NCI-H748 (cell line): ENCODE measurements around the gene SEZ6.

Source experiments
- DNase-seq: peaks from one replicate; lab custom pipeline; 2025; ENCODE audit not compliant: unreplicated experiment; lab: John Stamatoyannopoulos, UW

SEZ6 gene

DNA sequence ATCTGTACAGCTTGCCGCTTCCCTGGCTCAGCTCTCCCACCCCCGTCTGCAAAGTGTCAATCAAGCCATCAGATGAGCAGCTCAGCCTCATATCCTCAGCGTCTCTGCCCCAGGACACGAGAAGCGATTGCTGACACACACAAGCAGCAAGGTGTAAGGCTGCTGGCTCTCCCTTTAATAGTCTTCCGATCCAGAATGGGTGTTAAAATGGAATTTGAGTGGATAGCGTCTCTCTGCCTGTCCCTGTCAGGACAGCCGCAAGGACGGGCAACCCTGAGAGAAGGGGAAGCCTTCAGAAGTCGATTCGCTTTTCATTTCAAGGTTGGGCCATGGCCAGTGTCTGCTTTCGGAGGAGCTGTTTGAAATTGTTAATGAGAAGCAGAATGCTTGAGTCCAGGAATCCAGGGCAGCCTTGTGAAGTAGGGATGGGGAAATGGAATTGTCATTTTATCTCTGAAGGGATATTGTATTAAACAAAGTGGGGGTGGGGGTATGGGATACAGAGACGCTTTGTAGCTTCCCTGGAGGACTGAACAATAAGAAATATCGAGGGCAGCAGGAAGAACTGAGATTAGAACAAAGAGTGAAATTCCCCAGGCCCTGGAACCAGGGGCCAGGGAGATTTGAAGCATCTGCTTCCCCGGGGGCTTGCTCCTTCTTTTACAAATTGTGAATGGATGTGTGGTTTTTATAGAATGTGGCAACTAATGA lies 32.4 kb upstream of the SEZ6 start:
- DNase-seq: no peak

DNA sequence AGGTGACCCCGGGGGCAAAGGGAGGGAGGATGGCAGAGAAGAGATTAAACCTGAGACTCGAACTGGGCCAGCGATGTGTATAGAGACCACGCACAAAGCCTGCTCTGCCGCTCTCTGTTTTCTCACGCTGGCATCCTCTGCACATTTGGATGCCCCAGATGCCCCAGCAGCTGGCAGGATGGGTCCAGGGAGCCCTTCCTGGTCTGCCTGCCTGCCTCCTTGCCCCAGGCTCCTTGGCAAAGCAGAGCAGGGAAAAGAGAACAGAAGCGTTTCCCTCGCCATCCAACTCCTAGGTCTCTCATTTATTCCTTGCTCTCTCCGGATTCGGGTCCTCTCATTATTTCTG lies 31.9 kb upstream of the SEZ6 start:
- DNase-seq: no peak

- no peak for DNase-seq
Measured at GRCh38 chr17:29036584-29036983, 30.8 kb upstream of the SEZ6 start.

- DNase-seq: no peak
Measured at GRCh38 chr17:29034510-29034909, 28.7 kb upstream of the SEZ6 start.

DNA sequence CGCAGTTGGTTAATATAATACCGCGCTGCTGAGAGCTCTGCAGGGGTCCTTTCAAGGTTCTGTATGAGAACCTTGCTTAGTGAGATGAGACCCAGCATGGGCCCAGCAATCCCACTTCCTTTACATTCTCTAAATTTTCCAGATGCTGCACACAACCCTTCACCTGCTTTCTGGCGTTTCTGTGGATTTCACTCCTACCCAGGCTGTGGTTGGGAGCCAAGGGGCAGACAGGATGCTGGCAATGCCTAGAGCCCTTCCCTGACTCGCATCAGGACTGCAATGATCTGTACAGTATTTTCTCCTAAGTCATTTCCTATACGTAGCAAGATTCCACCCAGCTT lies 27.0 kb upstream of the SEZ6 start:
- peak; percentile 51 for DNase-seq

- no peak for DNase-seq
Measured at GRCh38 chr17:29032013-29032856, 26.4 kb upstream of the SEZ6 start.

GRCh38 chr17:29031488-29031887 lies 25.7 kb upstream of the SEZ6 start:
- no peak for DNase-seq

DNA sequence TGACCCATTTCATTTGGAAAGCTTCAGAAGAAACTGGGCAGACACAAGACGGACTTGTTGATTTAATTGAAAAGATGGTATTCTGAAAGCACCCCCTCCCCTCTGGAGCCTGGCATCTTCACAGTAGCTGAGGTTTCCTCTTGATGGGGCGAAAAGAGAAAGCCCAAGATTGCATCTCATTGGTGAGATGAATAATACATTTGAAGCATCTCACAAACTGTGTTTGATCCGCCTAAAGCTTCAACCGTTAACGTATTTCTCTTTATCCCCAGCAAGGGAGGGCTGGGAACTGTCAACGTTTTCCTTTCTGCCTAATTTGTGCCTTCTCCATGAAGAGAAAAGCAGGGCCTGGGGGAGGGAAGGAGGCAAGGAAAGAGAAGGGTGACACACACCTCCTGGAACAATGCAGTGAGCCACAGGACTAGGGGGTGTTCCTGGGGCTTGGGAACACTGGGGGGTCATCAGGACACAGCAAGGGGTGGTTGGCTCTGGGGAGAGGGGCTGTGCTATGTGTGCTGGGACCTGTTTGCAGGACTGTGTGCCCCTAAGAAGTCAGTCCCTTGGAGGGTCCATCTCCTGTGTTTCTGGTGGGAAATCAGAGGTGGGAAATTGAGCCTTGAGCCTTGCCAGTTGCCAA lies 18.6 kb upstream of the SEZ6 start:
- no peak for DNase-seq

- no peak for DNase-seq
Measured at GRCh38 chr17:29022074-29022473, 16.2 kb upstream of the SEZ6 start.

GRCh38 chr17:29021226-29021625 lies 15.4 kb upstream of the SEZ6 start:
- DNase-seq: no peak

GRCh38 chr17:29020576-29020975 lies 14.7 kb upstream of the SEZ6 start:
- DNase-seq: no peak

GRCh38 chr17:29019475-29020181 lies 13.8 kb upstream of the SEZ6 start:
- peak; percentile 87 for DNase-seq

GRCh38 chr17:29018788-29019474 lies 13.1 kb upstream of the SEZ6 start:
- peak; percentile 59 for DNase-seq

DNA sequence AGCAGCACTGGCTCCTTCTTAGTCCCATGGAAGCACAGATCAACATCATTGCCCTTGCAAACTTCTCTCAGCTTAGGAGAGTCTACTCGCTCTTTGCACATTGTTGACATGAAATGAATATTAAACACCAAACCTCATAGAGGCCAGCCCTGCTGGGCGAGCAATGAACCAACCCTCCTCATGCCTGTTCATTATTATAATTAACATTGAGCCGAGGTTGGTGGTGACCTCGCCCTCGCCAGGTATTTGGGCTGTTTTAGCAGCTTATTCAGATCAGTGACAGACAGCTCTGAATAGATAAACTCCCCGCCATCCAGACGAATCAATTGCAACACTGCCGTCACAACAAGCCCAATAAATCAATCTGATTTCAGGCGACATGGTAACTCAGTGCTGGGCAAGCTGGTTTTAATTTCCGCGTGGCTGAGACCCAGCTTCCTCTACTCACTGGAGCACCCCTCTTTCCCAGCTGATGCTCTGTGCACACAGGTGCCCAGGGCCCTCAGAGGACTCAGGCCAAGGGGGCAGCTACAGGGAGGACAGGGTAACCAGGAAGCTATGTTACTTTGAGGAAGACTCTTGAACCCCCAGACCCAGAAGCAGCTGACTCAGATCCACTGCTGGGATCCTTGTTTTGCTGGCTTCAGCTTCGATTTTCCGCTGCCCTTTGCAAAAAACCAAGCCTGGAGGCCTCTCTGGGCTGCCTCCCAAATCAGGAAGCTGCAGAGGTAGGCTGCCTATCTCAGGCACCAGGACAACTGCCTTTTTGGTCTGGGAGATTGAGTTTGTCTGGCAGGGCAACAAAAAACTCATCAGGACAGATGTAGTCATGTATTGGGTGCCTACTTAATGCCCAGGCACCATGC lies 10.7 kb upstream of the SEZ6 start:
- no peak for DNase-seq

DNA sequence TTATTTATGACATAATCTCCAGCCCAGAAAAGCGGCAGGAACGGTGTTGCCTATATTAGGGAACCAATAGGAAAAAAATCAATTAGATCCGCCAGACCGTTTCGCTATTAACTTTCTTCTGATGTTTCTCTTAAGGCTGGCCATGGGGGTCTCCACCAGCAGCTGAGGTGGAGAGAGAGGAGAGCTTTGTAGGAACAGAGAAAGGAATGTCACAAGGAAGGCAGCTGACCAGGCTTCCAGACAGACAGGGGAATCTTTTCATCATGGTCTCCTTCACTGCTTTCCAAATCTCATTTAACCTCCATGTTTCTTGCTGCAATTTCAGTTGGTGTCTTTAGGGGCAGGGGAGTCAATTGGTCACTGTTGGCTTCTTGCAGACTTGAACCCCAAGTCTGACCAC lies 8.9 kb upstream of the SEZ6 start:
- no peak for DNase-seq

DNA sequence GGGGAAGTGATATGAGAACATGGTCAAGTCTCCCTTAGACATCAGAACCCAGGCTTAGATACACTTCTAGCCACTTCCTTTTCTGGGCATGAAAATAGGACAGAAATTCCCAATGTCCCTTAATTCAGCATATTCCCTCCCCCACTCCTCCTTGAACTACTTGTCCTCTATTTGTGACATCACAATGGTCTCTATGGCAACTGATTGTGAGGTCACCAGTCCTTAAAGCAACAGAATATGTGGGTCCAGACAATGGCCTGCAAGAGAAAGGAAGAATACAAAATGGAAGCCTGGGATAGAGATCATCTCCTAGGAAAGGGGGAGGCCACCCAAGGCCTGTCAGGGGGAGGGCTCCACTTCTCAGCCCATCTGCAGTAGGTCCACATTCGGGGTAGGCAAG lies 6.7 kb upstream of the SEZ6 start:
- DNase-seq: peak; percentile 16

GRCh38 chr17:29010586-29010985 lies 4.8 kb upstream of the SEZ6 start:
- peak; percentile 46 for DNase-seq

- no peak for DNase-seq
Measured at GRCh38 chr17:29010129-29010528, 4.3 kb upstream of the SEZ6 start.

DNA sequence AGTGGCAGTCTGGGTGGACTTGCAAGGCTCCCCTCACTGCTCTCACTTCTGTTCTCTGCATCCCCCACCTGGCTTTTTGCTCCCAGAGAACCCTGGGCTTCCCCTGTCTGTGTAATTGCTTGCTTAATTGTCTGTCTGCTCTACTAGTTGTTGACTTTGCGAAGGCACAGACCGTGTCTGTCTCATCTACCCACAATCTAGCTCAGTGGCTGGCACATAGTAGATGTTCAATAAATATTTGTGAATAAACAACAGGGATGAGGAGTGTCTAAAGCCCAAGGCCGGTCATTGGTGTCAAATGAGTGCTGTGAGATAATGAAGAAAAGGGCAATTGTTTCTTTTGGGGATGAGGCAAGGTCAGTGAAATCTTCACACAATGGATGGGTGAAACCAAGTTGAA lies 2.8 kb upstream of the SEZ6 start:
- peak; percentile 45 for DNase-seq

- no peak for DNase-seq
Measured at GRCh38 chr17:29007860-29008455, 2.1 kb upstream of the SEZ6 start.
